Thoracic aorta (tissue), 2 donors: Measurements from ENCODE around the gene SRP9. TPM values are rescaled to one million over a fixed set of nuclear protein-coding genes. Genes with fewer than 3 reads are reported as not detected.
A peak's percentile ranks its signal among the peaks of the same experiment; 100 is the strongest.
"Not testable (repeated sequence)": the region's sequence is repeated elsewhere in the genome, so short reads cannot be mapped to it uniquely, and the experiment has no call there.

Source experiments
- ATAC-seq: fragments of 150-250 bp; one replicate; pipeline ENCODE4 v1.8.0; 2017; ENCODE audit warnings: low read depth; ENCODE audit not compliant: insufficient number of reproducible peaks, low FRiP score
- DNase-seq: peaks from one replicate; pipeline ENCODE4 v3.0.0-alpha.2; 2020; ENCODE audit warnings: low spot score
- H3K27ac ChIP-seq, 2 donors: fragments of 200-600 bp; sonication (generic); 1 replicate in 1 of 2; 2 replicates in 1 of 2; pipeline ENCODE4 v1.5.1; 2016; ENCODE audit warnings: mild to moderate bottlenecking in 2 of 2, moderate library complexity in 2 of 2
- H3K27me3 ChIP-seq: fragments of 200-600 bp; sonication (generic); replicated peaks from 2 replicates; pipeline ENCODE4 v1.6.0; 2016; ENCODE audit warnings: mild to moderate bottlenecking; ENCODE audit not compliant: insufficient read depth
- H3K36me3 ChIP-seq: fragments of 200-600 bp; sonication (generic); one replicate; pipeline ENCODE4 v1.5.1; 2016
- H3K4me1 ChIP-seq, 2 donors: fragments of 200-600 bp; sonication (generic); 1 replicate in 1 of 2; 2 replicates in 1 of 2; pipeline versions ENCODE4 v1.5.1 to v1.6.0; 2016; ENCODE audit warnings: low read depth in 2 of 2, mild to moderate bottlenecking in 1 of 2; ENCODE audit not compliant: control insufficient read depth in 1 of 2
- H3K4me3 ChIP-seq: fragments of 200-600 bp; sonication (generic); 2 replicates; pipeline ENCODE4 v1.5.1; 2016; ENCODE audit warnings: mild to moderate bottlenecking
- H3K9me3 ChIP-seq: fragments of 200-600 bp; sonication (generic); 2 replicates; pipeline ENCODE4 v1.5.1; 2016
- total RNA-seq, 2 donors: library from RNA; depleted of rRNA; stranded (reverse); fragments of >200 nt; gene quantifications; one replicate each; pipeline versions ENCODE4 v1.1.0 to v1.2.3, GENCODE V29; 2016
- TF ChIP-seq, protein P1 (sequence below): fragments of 200-600 bp; sonication (generic); IDR thresholded peaks from one replicate; pipeline ENCODE4 v1.5.1; 2019; ENCODE audit warnings: antibody characterized with exemption

The SRP9 gene
- total RNA-seq, 2 donors from 2014 or later = 130 to 131 TPM

DNA sequence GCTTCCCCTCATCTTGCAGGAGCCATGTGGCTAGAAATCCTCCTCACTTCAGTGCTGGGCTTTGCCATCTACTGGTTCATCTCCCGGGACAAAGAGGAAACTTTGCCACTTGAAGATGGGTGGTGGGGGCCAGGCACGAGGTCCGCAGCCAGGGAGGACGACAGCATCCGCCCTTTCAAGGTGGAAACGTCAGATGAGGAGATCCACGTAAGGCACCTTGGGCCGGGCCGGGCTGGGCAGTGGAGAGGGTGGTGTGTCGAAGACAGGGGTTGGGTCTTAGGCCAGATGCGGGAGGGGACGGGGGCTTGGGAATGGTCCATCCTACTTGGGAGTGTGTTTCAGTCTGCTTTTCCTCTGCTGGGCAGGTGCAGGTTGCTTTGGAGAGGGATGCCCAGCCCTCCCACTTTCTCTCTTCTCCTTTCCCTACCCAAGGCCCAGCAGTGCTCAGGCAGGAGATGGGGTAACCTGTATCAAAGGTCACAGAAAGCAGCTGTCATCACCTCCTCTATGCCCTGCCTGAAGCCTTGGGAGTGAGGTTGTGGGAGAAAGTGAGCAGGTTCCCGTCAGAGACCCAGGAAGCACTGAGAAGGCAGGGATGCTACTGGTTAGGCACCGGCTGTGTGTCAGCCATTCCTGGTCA is 51.2 kb downstream of the SRP9 start:
- no peaks in the 10 kb centered on the region for H3K9me3 ChIP-seq
- no peak overlapping the region for H3K4me3 ChIP-seq
- H3K27me3 ChIP-seq = no peaks in the 10 kb centered on the region
- H3K4me1 ChIP-seq = peaks cover 6 to 28% of the 10 kb centered on the region in 2 donors
- ATAC-seq (no peak), DNase-seq (no peak)
- H3K27ac ChIP-seq = no peak overlapping the region
- peaks cover 31% of the 10 kb centered on the region for H3K36me3 ChIP-seq
- TF ChIP-seq, protein P1, sequence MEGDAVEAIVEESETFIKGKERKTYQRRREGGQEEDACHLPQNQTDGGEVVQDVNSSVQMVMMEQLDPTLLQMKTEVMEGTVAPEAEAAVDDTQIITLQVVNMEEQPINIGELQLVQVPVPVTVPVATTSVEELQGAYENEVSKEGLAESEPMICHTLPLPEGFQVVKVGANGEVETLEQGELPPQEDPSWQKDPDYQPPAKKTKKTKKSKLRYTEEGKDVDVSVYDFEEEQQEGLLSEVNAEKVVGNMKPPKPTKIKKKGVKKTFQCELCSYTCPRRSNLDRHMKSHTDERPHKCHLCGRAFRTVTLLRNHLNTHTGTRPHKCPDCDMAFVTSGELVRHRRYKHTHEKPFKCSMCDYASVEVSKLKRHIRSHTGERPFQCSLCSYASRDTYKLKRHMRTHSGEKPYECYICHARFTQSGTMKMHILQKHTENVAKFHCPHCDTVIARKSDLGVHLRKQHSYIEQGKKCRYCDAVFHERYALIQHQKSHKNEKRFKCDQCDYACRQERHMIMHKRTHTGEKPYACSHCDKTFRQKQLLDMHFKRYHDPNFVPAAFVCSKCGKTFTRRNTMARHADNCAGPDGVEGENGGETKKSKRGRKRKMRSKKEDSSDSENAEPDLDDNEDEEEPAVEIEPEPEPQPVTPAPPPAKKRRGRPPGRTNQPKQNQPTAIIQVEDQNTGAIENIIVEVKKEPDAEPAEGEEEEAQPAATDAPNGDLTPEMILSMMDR = no peak

GRCh38 chr1:225830841-225831240 is 53.2 kb downstream of the SRP9 start:
- TF ChIP-seq, protein P1 = no peak
- ATAC-seq = no peak
- peaks cover 31% of the 10 kb centered on the region for H3K36me3 ChIP-seq
- H3K27ac ChIP-seq = no peak overlapping the region
- no peaks in the 10 kb centered on the region for H3K27me3 ChIP-seq
- H3K9me3 ChIP-seq = no peaks in the 10 kb centered on the region
- no peak overlapping the region for H3K4me3 ChIP-seq
- H3K4me1 ChIP-seq = peaks cover 9 to 23% of the 10 kb centered on the region in 2 donors
- DNase-seq = no peak

- Histone ChIP-seq H3K4me1 (peaks cover 9 to 20% of the 10 kb centered on the region in 2 donors), H3K27me3 (no peaks in the 10 kb centered on the region), H3K36me3 (peaks cover 27% of the 10 kb centered on the region), H3K9me3 (no peaks in the 10 kb centered on the region), H3K4me3 (no peak overlapping the region), H3K27ac (peak overlapping the region; percentile 66 to 82)
- TF ChIP-seq, protein P1 = no peak
- DNase-seq (no peak), ATAC-seq (peak; percentile 78)
Observed at GRCh38 chr1:225834417-225835329, 57.0 kb downstream of the SRP9 start.

DNA sequence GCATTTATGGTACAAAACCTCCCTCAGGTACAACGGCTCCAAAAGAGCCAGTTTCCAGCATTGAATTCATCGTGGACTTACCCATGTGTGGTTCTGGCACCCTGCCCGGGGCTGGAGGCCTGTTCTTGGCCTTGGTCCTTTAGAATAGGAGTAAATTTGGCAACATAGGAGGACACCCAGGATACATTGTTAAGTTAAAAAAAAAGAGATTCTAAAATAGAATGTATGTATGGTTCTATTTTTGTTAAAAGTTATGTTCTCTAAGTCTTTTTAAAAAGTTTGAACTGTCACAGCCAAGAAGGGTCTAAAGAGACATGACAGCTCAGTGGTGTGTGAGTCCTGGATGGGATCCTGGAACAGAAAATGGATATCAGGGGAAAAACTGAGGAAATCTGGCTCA is 58.2 kb downstream of the SRP9 start:
- ATAC-seq (no peak), DNase-seq (no peak)
- H3K4me3 ChIP-seq = no peak overlapping the region
- H3K27ac ChIP-seq = peak overlapping the region; percentile 31 to 70
- TF ChIP-seq, protein P1 = no peak
- H3K4me1 ChIP-seq = peaks cover 9 to 20% of the 10 kb centered on the region in 2 donors
- H3K9me3 ChIP-seq = no peaks in the 10 kb centered on the region
- no peaks in the 10 kb centered on the region for H3K27me3 ChIP-seq
- H3K36me3 ChIP-seq = peaks cover 25% of the 10 kb centered on the region

DNA sequence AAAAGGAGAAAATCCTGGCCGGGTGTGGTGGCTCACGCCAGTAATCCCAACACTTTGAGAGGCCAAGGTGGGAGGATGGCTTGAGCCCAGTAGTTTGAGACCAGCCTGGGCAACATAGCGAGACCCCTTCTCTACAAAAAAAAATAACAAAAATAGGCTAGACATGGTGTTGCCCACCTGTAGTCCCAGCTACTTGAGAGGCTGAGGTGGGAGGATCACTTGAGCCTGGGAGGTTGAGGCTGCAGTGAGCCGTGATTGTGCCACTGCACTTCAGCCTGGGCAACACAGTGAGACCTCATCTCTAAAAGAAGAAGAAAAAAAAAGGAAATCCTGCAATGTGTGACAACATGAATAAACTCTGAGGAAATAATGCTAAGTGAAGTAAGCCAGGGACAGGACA is 58.7 kb downstream of the SRP9 start:
- not testable (repeated sequence) for H3K9me3 ChIP-seq, ATAC-seq, DNase-seq, H3K4me3 ChIP-seq, H3K27me3 ChIP-seq
- peaks cover 9 to 20% of the 10 kb centered on the region in 2 donors for H3K4me1 ChIP-seq
- peaks cover 20% of the 10 kb centered on the region for H3K36me3 ChIP-seq
- peak overlapping the region; percentile 31 to 35 for H3K27ac ChIP-seq
